GM19372 (cell line): ENCODE results near the gene RTN4.
"Not testable (repeated sequence)": the region's sequence is repeated elsewhere in the genome, so short reads cannot be mapped to it uniquely, and the experiment has no call there.

Experiments
- ATAC-seq: cut with Tn5 transposase; IDR thresholded peaks from one replicate; pipeline ENCODE4 v1.9.1; 2021; ENCODE audit warnings: mild to moderate bottlenecking, low read depth, moderate library complexity; ENCODE audit not compliant: unreplicated experiment

Gene RTN4

GRCh38 chr2:55012672-55013484 lies 37.4 kb downstream of the RTN4 start:
- ATAC-seq = no peak

GRCh38 chr2:55011831-55012671 lies 38.2 kb downstream of the RTN4 start:
- no peak for ATAC-seq

- no peak for ATAC-seq
Measured at GRCh38 chr2:55010915-55011314, 39.3 kb downstream of the RTN4 start.

GRCh38 chr2:55010149-55010591 lies 40.1 kb downstream of the RTN4 start:
- ATAC-seq = peak; percentile 96

GRCh38 chr2:55009277-55010060 lies 40.8 kb downstream of the RTN4 start:
- ATAC-seq = no peak

GRCh38 chr2:55006306-55006705 lies 43.9 kb downstream of the RTN4 start:
- ATAC-seq = no peak

GRCh38 chr2:55003706-55004639 lies 46.3 kb downstream of the RTN4 start:
- no peak for ATAC-seq

GRCh38 chr2:55001716-55002115 lies 48.5 kb downstream of the RTN4 start:
- ATAC-seq = no peak

GRCh38 chr2:55000341-55000740 lies 49.9 kb downstream of the RTN4 start:
- ATAC-seq = no peak

- ATAC-seq = no peak
Measured at GRCh38 chr2:54999182-54999581, 51.1 kb downstream of the RTN4 start.

GRCh38 chr2:54997826-54998225 lies 52.4 kb downstream of the RTN4 start:
- ATAC-seq = no peak

GRCh38 chr2:54995553-54995952 lies 54.7 kb downstream of the RTN4 start:
- no peak for ATAC-seq

GRCh38 chr2:54990694-54991093 lies 59.6 kb downstream of the RTN4 start:
- not testable (repeated sequence) for ATAC-seq

GRCh38 chr2:54988612-54989011 lies 61.6 kb downstream of the RTN4 start:
- ATAC-seq = no peak

GRCh38 chr2:54986264-54986663 lies 64.0 kb downstream of the RTN4 start:
- no peak for ATAC-seq

GRCh38 chr2:54984476-54984875 lies 65.8 kb downstream of the RTN4 start:
- no peak for ATAC-seq

- ATAC-seq = no peak
Measured at GRCh38 chr2:54983345-54984220, 66.7 kb downstream of the RTN4 start.

GRCh38 chr2:54981385-54981784 lies 68.9 kb downstream of the RTN4 start:
- no peak for ATAC-seq
